Left lung (tissue), 10 donors: ENCODE results near the gene ATP1B1. TPM values are rescaled to one million over a fixed set of nuclear protein-coding genes. Genes with fewer than 3 reads are reported as not detected.

Experiments
- ATAC-seq: fragments of 200-7000 bp; cut with Tn5 transposase; one replicate; pipeline ENCODE4 v1.9.1; 2020; ENCODE audit warnings: moderate library complexity
- DNase-seq, 4 donors: peaks; one replicate each; pipeline ENCODE4 v3.0.0-alpha.2; 2013 to 2020
- H3K27ac ChIP-seq, 2 donors: fragments of 200-600 bp; sonication (generic) in 1 of 2; one replicate each; pipeline versions ENCODE4 v1.5.0 to v1.8.0; 2020 to 2021
- H3K27me3 ChIP-seq, 2 donors: fragments of 200-600 bp; sonication (generic) in 1 of 2; one replicate each; pipeline versions ENCODE4 v1.5.0 to v1.8.0; 2020 to 2021
- H3K36me3 ChIP-seq, 2 donors: fragments of 200-600 bp; sonication (generic) in 1 of 2; one replicate each; pipeline versions ENCODE4 v1.5.0 to v1.8.0; 2020 to 2021
- H3K4me1 ChIP-seq, 2 donors: fragments of 200-600 bp; one replicate each; pipeline ENCODE4 v1.8.0; 2021
- H3K4me3 ChIP-seq, 2 donors: fragments of 200-600 bp; sonication (generic) in 1 of 2; one replicate each; pipeline versions ENCODE4 v1.5.0 to v1.8.0; 2020 to 2021; ENCODE audit warnings: mild to moderate bottlenecking in 1 of 2
- H3K9me3 ChIP-seq, 2 donors: fragments of 200-600 bp; sonication (generic) in 1 of 2; one replicate each; pipeline versions ENCODE4 v1.5.0 to v1.8.0; 2020 to 2021
- CTCF ChIP-seq, 2 donors: fragments of 200-600 bp; sonication (generic) in 1 of 2; IDR thresholded peaks; one replicate each; pipeline versions ENCODE4 v1.5.0 to v1.8.0; 2021; ENCODE audit warnings: antibody characterized with exemption in 2 of 2
- intact Hi-C, 2 donors: fragments of 100-400 bp; cut with DNase I; formaldehyde crosslinking; loops; one replicate each; pipeline versions ENCODE4 v1.11.2 to v1.14.2; 2022
- polyA plus RNA-seq, 6 donors: library from polyadenylated mRNA; unstranded; fragments of 120-200 nt; gene quantifications; one replicate each; pipeline ENCODE4 v1.2.1, GENCODE V29; 2013; ENCODE audit not compliant: insufficient read length in 6 of 6
- total RNA-seq, 2 donors: library from RNA; stranded (reverse); fragmentation: NEBNext Ultra II Directional; extraction: Animal tissue kit (Norgen Biotek cat#: 25700); gene quantifications; one replicate each; pipeline ENCODE4 v1.2.1, GENCODE V29; 2021
- donor health status: DM: no; HTN: yes; CAD: no.
- donor health status: DM: no; HTN: no; CAD: no.

Gene ATP1B1
- total and polyA plus RNA-seq, 8 donors: 128 to 295 (median 165) TPM

- ATAC-seq (no peak), DNase-seq (no peak)
- Histone ChIP-seq H3K4me3 (no peak overlapping the region), H3K9me3 (no peaks in the 10 kb centered on the region), H3K27ac (no peak overlapping the region), H3K4me1 (peaks cover 0 to 10% of the 10 kb centered on the region in 2 donors), H3K36me3 (no peaks in the 10 kb centered on the region), H3K27me3 (peaks cover 0 to 15% of the 10 kb centered on the region in 2 donors)
- intact Hi-C loops: no loop called here
- TF ChIP-seq CTCF (IDR thresholded peaks at IDR 0.05): no peak
These were observed 6.3 kb upstream of the ATP1B1 start for GRCh38 chr1:169100208-169100607.

- DNase-seq (no peak), ATAC-seq (no peak)
- intact Hi-C loops: no loop called here
- Histone ChIP-seq H3K9me3 (no peaks in the 10 kb centered on the region), H3K4me1 (peaks cover 0 to 14% of the 10 kb centered on the region in 2 donors), H3K27me3 (peaks cover 0 to 19% of the 10 kb centered on the region in 2 donors), H3K4me3 (no peak overlapping the region), H3K27ac (no peak overlapping the region), H3K36me3 (no peaks in the 10 kb centered on the region)
- no peak for TF ChIP-seq CTCF (IDR thresholded peaks at IDR 0.05)
These were observed 5.8 kb upstream of the ATP1B1 start for GRCh38 chr1:169100651-169101088.

GRCh38 chr1:169102567-169102966 lies 3.9 kb upstream of the ATP1B1 start:
- no peak for TF ChIP-seq CTCF (IDR thresholded peaks at IDR 0.05)
- peaks cover 0 to 21% of the 10 kb centered on the region in 2 donors for H3K4me1 ChIP-seq
- DNase-seq: peak in 2 of 4 donors; percentile 41 to 61
- peak; percentile 31 for ATAC-seq
- peak overlapping the region; percentile 59 to 73 for H3K27ac ChIP-seq
- peak overlapping the region in 1 of 2 donors; percentile 8 for H3K4me3 ChIP-seq
- H3K9me3 ChIP-seq: no peaks in the 10 kb centered on the region
- intact Hi-C loops: no loop called here
- H3K36me3 ChIP-seq: no peaks in the 10 kb centered on the region
- H3K27me3 ChIP-seq: peaks cover 0 to 38% of the 10 kb centered on the region in 2 donors

GRCh38 chr1:169103002-169103401 lies 3.5 kb upstream of the ATP1B1 start:
- peaks cover 0 to 26% of the 10 kb centered on the region in 2 donors for H3K4me1 ChIP-seq
- DNase-seq (no peak), ATAC-seq (no peak)
- peaks cover 0 to 43% of the 10 kb centered on the region in 2 donors for H3K27me3 ChIP-seq
- H3K4me3 ChIP-seq: peak overlapping the region in 1 of 2 donors; percentile 8
- no peak for TF ChIP-seq CTCF (IDR thresholded peaks at IDR 0.05)
- H3K9me3 ChIP-seq: no peaks in the 10 kb centered on the region
- H3K36me3 ChIP-seq: no peaks in the 10 kb centered on the region
- intact Hi-C loops: no loop called here
- H3K27ac ChIP-seq: peak overlapping the region; percentile 59 to 73

- TF ChIP-seq CTCF (IDR thresholded peaks at IDR 0.05): no peak
- H3K36me3 ChIP-seq: no peaks in the 10 kb centered on the region
- DNase-seq (peak in 3 of 4 donors; percentile 83 to 85 (median 83)), ATAC-seq (peak; percentile 53)
- H3K4me3 ChIP-seq: peak overlapping the region in 1 of 2 donors; percentile 8
- peak overlapping the region in 1 of 2 donors; percentile 73 for H3K27ac ChIP-seq
- H3K9me3 ChIP-seq: no peaks in the 10 kb centered on the region
- H3K4me1 ChIP-seq: peaks cover 0 to 28% of the 10 kb centered on the region in 2 donors
- intact Hi-C loops: no loop called here
- H3K27me3 ChIP-seq: peaks cover 0 to 47% of the 10 kb centered on the region in 2 donors
These were observed 3.0 kb upstream of the ATP1B1 start for GRCh38 chr1:169103480-169103893.
